Stimulated activated CD4-positive, alpha-beta T cell treated with anti-CD3 and anti-CD28 coated beads, Interleukin-2, amount 100 ng/mL, for 48 hours (primary cell): Measurements from ENCODE around the gene AURKAIP1.
"Not testable (repeated sequence)": the region's sequence is repeated elsewhere in the genome, so short reads cannot be mapped to it uniquely, and the experiment has no call there.

Source experiments
- DNase-seq, 2 donors: peaks; one replicate each; pipeline ENCODE4 v3.0.0-alpha.2; 2020

The AURKAIP1 gene

GRCh38 chr1:1406101-1406820 is 31.3 kb upstream of the AURKAIP1 start:
- no peak for DNase-seq

DNA sequence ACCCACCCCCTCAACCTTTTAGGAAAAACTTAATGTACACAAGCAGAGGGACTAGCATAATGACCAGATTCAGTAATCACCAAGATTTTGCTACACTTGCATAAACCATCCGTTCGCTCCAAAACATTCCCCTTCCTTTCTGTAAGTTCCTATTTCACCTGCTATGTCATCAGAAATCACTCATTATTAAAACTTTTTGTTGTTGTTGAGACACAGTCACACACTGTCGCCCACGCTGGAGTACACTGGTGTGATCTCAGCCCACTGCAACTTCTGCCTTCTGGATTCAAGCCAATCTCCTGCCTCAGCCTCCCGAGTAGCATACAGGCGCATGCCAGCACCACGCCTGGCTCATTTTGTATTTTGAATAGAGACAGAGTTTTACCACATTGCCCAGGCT is 28.6 kb upstream of the AURKAIP1 start:
- no peak for DNase-seq

GRCh38 chr1:1402901-1403392 is 27.9 kb upstream of the AURKAIP1 start:
- not testable (repeated sequence) for DNase-seq

DNA sequence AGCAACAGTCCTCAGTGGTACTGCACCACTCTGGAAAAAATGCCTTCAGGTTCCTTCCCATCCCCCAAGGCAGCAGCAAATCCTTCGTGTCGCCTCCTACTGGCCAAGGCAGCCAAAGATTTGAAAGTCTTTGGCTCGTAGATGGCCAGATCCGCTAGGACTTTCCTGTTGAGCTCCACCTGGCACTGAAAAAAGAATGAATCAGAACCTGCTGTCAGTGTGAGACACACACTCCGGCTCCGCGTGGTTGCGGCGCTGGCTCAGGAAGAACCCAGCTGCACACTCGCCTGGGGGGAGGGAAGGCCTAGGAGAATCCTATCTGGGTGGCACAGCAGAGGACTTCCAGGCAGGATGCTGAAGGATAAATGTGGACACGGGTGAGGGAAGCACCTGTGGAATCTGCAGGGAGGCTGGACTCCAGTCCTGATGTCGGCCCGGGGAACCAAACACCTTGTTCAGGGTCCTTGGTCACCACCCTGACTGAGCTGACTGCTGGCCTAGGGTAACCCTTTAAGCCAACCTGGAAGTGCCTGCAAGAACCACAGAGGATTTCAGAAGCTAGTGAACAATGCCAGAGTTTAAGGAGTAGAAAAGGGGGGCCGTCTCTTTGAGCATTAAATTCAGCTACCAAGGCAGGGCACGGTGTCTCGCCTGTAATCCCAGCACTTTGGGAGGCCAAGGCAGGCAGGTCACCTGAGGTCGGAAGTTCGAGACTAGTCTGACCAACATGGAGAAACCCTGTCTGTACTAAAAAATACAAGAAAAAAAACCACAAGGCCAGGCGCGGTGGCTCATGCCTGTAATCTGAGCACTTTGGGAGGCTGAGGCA is 27.3 kb upstream of the AURKAIP1 start:
- DNase-seq = peak; percentile 46 to 50

- no peak for DNase-seq
These were observed 26.5 kb upstream of the AURKAIP1 start for GRCh38 chr1:1401457-1402010.

GRCh38 chr1:1400576-1401456 is 25.8 kb upstream of the AURKAIP1 start:
- no peak for DNase-seq

DNA sequence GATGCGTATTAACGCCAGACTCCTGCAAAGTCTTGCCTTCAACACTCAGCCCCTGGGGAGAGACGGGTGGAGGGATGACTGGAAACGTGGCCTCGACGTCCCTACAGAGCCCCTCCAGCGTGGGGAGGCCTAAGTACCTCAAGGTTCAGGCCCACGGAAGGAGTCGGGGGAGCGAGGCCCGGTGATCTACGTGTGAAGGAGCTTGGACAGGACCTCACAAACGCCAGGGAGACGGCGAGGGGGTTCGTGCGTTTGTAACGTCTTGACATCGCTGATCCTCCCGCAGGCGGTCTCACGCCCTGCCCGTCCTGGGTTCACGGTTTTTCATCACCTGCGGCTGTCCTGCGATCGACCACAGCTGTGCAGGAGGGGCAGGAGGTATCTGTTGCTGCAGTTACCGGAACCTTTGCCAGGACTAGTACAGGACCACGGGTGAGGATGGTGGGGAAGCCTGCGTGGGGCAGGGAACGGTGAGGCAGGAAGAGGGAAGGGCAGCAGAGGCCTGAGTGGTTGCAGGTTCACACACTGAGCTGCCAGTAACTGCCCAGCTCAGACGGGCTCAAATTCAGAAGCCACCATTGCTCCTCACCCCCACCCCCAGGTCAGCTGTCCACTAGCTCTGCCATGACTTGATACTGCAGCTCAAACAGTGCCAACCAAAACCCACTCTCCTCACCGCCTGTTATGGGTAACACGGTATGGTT is 25.0 kb upstream of the AURKAIP1 start:
- DNase-seq = no peak

DNA sequence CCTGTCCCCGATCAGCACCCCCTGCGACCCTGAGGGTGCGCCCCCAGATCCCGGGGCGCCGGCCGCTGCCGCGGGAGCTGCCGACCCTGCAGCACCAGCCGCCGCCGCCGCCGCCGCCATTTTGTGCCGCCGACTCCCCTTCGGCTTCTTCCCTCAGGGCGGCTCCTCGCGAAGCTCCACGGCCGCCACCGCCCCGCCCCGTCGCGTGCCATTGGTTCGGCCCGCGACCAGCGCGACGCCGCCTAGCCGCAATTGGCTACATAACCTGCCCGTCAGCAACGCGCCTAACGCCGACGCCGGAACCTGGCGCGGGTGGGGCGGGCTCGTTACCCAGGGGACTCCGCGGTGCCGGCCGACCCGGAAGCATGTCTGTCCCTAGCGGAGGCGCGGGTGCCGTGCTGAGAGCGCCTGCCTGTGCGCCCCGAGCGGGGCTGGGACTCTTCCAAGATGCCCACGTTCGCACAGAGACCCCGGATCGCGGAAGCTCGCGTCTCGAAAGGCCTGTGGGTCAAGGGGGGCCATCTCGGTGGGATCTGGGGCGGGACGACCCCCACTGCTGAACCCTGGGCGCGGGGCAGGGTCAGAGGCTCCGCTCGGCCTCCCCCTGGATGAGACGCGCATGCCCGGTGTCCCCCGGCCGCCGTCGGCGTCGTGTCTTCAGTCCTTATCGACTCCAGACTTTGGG is 24.3 kb upstream of the AURKAIP1 start, which contains the start of gene CCNL2:
Gene CCNL2 (minus strand): TSS at position 149 of the 685 bp plus-strand sequence. CDS start 29 bp downstream, at position 120.
- DNase-seq = peak; percentile 99 to 100

- DNase-seq = no peak
These were observed 23.7 kb upstream of the AURKAIP1 start for GRCh38 chr1:1398677-1399186.

DNA sequence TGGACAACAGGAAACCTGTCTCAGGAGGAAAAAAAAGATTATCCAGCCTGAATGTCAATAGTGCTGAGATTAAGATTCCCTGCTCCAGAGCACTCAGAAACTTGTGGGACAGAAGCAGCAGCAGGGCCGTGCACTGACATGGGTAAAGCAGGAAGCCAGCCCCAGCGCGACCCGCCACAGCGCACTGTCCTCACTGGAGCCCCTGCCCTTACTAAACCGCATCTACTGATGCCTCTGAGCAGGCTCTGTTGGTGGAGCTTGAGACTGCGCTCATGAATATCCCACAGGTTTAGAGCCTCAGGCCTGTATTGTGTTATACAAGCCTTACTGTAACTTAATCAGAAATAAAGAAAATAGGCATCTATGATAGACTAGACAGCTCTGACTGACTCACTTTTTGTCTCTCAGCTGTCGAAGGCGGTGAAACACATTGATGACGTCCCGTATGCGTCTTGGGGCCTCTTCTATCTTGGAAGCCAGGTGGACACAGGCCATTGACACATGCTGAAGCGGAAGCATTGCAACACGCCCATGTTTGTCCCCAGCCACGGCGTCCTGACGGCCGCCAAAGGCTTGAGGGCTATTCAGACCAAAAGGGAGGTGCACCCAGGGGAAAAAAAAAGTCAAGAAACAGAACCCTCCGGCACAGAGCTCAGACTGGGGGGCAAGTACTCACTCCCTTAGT is 23.0 kb upstream of the AURKAIP1 start:
- no peak for DNase-seq

GRCh38 chr1:1395166-1395565 is 20.2 kb upstream of the AURKAIP1 start:
- DNase-seq = no peak

DNA sequence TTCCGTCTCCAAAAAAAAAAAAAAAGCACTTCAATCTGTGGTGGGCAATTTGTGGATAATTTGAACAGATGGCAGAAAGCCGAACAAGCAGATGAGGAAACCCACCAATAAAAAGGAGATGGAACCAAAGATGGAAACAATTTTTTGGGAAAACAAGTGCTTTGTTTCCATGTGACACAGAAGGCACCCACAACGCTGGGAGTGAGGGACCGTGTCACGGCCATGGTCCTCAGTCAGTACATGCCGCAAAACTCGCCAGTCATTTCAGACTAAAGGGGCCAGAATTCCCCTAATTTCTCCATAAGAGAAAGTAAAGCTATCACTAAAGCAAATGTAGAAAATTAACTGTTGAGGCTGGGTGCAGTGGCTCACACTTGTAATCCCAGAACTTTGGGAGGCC is 19.1 kb upstream of the AURKAIP1 start:
- DNase-seq = no peak

- no peak for DNase-seq
These were observed 18.4 kb upstream of the AURKAIP1 start for GRCh38 chr1:1393428-1393827.

- no peak for DNase-seq
These were observed 18.0 kb upstream of the AURKAIP1 start for GRCh38 chr1:1393014-1393413.

GRCh38 chr1:1391225-1391624 is 16.2 kb upstream of the AURKAIP1 start:
- DNase-seq = no peak

- DNase-seq = no peak
These were observed 15.7 kb upstream of the AURKAIP1 start for GRCh38 chr1:1390675-1391074.

- no peak for DNase-seq
These were observed 13.1 kb upstream of the AURKAIP1 start for GRCh38 chr1:1388078-1388472.

DNA sequence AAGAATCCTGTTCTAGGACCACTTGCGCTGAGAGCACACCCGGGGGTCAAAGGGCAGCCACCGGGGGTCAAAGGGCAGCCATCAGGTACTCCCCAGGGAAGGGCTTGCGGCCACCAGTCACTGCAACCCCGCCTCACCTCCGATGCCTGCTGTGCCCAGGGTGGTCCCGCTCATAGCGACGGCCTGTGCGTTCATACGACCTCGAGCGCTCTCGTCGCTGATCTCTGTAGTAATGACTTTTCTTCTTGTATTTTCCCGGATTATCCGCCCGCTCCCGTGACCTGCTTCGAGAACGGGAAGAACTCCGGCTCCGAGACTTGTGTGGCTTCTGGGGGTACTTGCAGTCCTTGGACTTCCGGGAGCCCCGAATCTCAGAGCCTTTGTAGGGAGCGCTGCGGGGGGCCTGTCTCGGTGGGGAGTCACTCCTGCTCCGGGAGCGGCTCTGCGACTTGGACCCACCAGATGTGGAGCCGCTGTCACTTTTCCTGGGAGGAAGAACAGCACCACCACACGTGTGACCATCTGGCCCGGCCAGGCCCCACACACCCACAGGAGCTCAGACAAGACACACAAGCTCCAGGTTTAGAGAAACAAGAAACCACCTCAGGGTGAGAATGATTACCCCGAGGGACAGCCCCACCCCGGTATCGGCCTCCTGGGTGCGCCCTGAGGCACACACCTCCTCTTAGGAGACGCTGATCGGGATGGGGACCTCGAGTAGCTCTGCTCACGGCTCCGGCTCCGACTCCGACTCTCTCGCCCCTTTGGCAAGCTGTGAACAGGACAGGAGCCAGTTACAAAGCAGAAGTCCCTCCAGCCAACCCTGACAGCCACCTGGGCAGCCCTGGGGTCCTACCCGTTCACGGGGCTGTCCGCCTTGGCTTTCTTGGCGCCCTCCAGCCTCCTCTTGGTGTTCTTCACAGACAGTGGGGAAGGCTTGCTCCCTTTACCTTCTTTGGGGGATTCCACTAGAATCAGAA is 12.4 kb upstream of the AURKAIP1 start:
- DNase-seq = no peak

GRCh38 chr1:1385931-1386330 is 10.9 kb upstream of the AURKAIP1 start:
- no peak for DNase-seq
